NCI-H2227 (cell line): Measurements from ENCODE around the gene MCRIP1.

ENCODE experiments used
- DNase-seq: peaks from one replicate; lab custom pipeline; 2025; ENCODE audit not compliant: unreplicated experiment; lab: John Stamatoyannopoulos, UW

Gene MCRIP1

GRCh38 chr17:81807210-81807719 is 25.8 kb downstream of the MCRIP1 start:
- DNase-seq, result no peak

GRCh38 chr17:81806461-81807209 is 26.5 kb downstream of the MCRIP1 start:
- DNase-seq, result no peak

- DNase-seq, result no peak
Measured at GRCh38 chr17:81805707-81806460, 27.2 kb downstream of the MCRIP1 start.

GRCh38 chr17:81804559-81805399 is 28.3 kb downstream of the MCRIP1 start:
- DNase-seq, result no peak

GRCh38 chr17:81803728-81804558 is 29.1 kb downstream of the MCRIP1 start, which contains the start of gene GCGR:
Gene GCGR, plus strand, starts transcription at chr17:81804150. Its CDS starts 4,869 bp downstream, at chr17:81809019.
- no peak for DNase-seq

- no peak for DNase-seq
Measured at GRCh38 chr17:81802856-81803643, 30.0 kb downstream of the MCRIP1 start.

GRCh38 chr17:81802048-81802758 is 30.9 kb downstream of the MCRIP1 start:
- DNase-seq, result no peak

GRCh38 chr17:81801327-81801726 is 31.8 kb downstream of the MCRIP1 start:
- no peak for DNase-seq

GRCh38 chr17:81794509-81794908 is 38.6 kb downstream of the MCRIP1 start:
- DNase-seq, result peak; percentile 13

- no peak for DNase-seq
Measured at GRCh38 chr17:81794074-81794476, 39.0 kb downstream of the MCRIP1 start.

GRCh38 chr17:81792675-81793615 is 40.1 kb downstream of the MCRIP1 start:
- DNase-seq, result no peak
